Limb (tissue), 2 donors: ENCODE measurements around the gene KDM2A.
"Not testable (repeated sequence)": the region's sequence is repeated elsewhere in the genome, so short reads cannot be mapped to it uniquely, and the experiment has no call there.

Experiments
- DNase-seq, 2 donors: peaks; one replicate each; pipeline ENCODE4 v3.0.0-alpha.2; 2016; ENCODE audit errors: extremely low spot score in 2 of 2

KDM2A gene

GRCh38 chr11:67167719-67168118 is 48.7 kb downstream of the KDM2A start:
- no peak for DNase-seq

GRCh38 chr11:67168911-67169310 is 49.8 kb downstream of the KDM2A start:
- not testable (repeated sequence) for DNase-seq

GRCh38 chr11:67174311-67174710 is 55.2 kb downstream of the KDM2A start:
- DNase-seq = no peak

- DNase-seq = no peak
Measured at GRCh38 chr11:67177399-67178281, 58.6 kb downstream of the KDM2A start.

- no peak for DNase-seq
Measured at GRCh38 chr11:67178421-67178820, 59.4 kb downstream of the KDM2A start.

- DNase-seq = no peak
Measured at GRCh38 chr11:67178878-67179277, 59.8 kb downstream of the KDM2A start.

- DNase-seq = no peak
Measured at GRCh38 chr11:67179892-67180490, 60.9 kb downstream of the KDM2A start.

GRCh38 chr11:67194096-67194495 is 75.0 kb downstream of the KDM2A start:
- DNase-seq = no peak

GRCh38 chr11:67195971-67196456 is 77.0 kb downstream of the KDM2A start:
- no peak for DNase-seq

GRCh38 chr11:67197606-67198005 is 78.5 kb downstream of the KDM2A start:
- no peak for DNase-seq

- DNase-seq = not testable (repeated sequence)
Measured at GRCh38 chr11:67198781-67199180, 79.7 kb downstream of the KDM2A start.

GRCh38 chr11:67199751-67200150 is 80.7 kb downstream of the KDM2A start:
- DNase-seq = no peak

- DNase-seq = no peak
Measured at GRCh38 chr11:67202028-67202427, 83.0 kb downstream of the KDM2A start.

GRCh38 chr11:67204822-67205221 is 85.8 kb downstream of the KDM2A start:
- no peak for DNase-seq

- DNase-seq = not testable (repeated sequence)
Measured at GRCh38 chr11:67209222-67209621, 90.2 kb downstream of the KDM2A start.

- DNase-seq = no peak
Measured at GRCh38 chr11:67211656-67212436, 92.8 kb downstream of the KDM2A start.

GRCh38 chr11:67213178-67213621 is 94.1 kb downstream of the KDM2A start:
- DNase-seq = no peak

- no peak for DNase-seq
Measured at GRCh38 chr11:67227726-67228125, 108.7 kb downstream of the KDM2A start.

GRCh38 chr11:67230406-67230805 is 111.3 kb downstream of the KDM2A start:
- no peak for DNase-seq

- no peak for DNase-seq
Measured at GRCh38 chr11:67230886-67231285, 111.8 kb downstream of the KDM2A start.

- no peak for DNase-seq
Measured at GRCh38 chr11:67233584-67234190, 114.6 kb downstream of the KDM2A start.
